ENCODE results near the gene KLHL2.

The KLHL2 gene

DNA sequence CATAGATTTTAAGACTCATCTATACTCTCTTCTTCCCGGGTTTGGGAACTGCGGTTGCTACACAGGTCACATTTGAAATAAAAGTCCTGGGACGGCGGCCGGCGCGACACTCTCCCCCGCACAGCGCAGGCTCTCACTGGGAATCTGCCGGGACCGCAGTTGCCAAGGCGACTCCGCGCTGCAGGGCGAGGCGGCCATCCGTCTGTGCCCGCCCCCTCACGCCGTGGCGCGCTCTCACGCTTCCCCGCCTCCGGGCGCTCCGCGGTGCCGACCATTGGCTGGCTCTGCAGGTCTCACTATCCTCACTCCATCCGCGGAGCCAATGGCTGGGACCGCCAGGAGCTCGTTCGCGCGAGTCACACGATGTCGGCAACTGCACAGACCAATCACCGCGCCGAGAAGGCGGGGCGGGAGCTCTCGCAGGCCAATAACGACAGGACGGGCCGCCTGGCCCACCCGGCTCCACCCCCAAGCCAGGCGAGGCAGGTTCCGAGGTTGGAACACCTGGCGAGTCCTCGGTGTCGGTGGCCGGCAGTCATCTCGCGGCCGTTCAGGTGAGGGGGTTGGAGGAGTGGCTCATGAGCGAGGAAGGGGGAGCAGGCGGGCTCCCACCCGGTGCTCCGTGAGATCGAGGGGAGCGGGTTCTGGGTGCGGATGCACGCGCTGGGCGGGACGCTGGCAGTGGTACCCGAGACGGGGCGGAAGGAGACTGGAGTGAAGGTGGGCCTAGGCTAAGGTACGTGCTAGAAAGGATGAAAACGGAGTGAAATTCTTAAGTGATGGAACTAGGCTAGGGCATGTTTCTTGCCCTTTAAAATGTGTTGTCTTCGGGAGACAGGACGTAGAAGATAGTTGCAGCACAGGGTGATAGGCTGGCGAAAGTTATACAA lies 120.1 kb downstream of the KLHL2 start, which contains the start of gene MSMO1:
Gene MSMO1 (plus strand): TSS at position 459 of the 890 bp plus-strand sequence. CDS start 5,702 bp downstream, outside the sequence.
- H3K4me3 ChIP-seq (IDR thresholded peaks at IDR 0.05; ENCODE audit: insufficient read depth, low read depth, low read length) = peak within 1 kb of the TSS; percentile 41
- peaks cover 48% of the 10 kb centered on the region for H3K79me2 ChIP-seq (ENCODE audit: insufficient read depth, low read depth)

DNA sequence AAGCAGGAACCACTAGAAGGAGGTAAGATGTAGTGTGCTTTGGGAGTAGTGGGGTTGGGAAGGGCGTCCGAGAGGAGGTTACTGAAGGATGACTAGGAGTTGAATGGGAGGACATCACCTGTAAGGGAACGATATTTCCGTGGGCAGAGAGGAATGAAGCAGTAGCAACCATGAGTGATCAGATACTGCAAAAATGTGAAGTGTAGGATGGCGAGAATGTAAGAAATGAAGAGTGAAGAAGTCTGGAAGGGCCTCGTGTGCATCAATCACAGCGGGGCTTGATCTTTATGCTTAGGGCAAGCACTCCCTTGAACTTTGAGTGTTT lies 120.7 kb downstream of the KLHL2 start:
- Histone ChIP-seq H3K36me3 (ENCODE audit: insufficient read depth) (0 out of 2 replicates have a peak, but pooled peaks cover under 1% of the 10 kb centered on the region), H3K27ac (peak overlapping the region; percentile 12), H3K9ac (peak overlapping the region; percentile 45; the same call in 1 of the 2 replicates), H3K4me2 (peak overlapping the region; percentile 74), H3K27me3 (ENCODE audit: insufficient read depth, low read depth) (no peaks in the 10 kb centered on the region), H3K4me3 (IDR thresholded peaks at IDR 0.05; ENCODE audit: insufficient read depth, low read depth, low read length) (peak overlapping the region; percentile 41), H3K79me2 (ENCODE audit: insufficient read depth, low read depth) (peaks cover 53% of the 10 kb centered on the region), H3K4me1 (ENCODE audit: low read depth, poor library complexity, severe bottlenecking) (peaks cover 62% of the 10 kb centered on the region), H2AFZ (ENCODE audit: low read depth) (peak overlapping the region; percentile 43; the same call in 1 of the 2 replicates), H4K20me1 (ENCODE audit: insufficient read depth) (peaks cover 22% of the 10 kb centered on the region; the same call in 1 of the 2 replicates)
- TF ChIP-seq, protein P1, sequence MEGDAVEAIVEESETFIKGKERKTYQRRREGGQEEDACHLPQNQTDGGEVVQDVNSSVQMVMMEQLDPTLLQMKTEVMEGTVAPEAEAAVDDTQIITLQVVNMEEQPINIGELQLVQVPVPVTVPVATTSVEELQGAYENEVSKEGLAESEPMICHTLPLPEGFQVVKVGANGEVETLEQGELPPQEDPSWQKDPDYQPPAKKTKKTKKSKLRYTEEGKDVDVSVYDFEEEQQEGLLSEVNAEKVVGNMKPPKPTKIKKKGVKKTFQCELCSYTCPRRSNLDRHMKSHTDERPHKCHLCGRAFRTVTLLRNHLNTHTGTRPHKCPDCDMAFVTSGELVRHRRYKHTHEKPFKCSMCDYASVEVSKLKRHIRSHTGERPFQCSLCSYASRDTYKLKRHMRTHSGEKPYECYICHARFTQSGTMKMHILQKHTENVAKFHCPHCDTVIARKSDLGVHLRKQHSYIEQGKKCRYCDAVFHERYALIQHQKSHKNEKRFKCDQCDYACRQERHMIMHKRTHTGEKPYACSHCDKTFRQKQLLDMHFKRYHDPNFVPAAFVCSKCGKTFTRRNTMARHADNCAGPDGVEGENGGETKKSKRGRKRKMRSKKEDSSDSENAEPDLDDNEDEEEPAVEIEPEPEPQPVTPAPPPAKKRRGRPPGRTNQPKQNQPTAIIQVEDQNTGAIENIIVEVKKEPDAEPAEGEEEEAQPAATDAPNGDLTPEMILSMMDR (conservative IDR thresholded peaks at IDR 0.05; ENCODE audit: low read depth, low read length) = no peak

More for the DNA sequence above, 120.1 kb downstream of the KLHL2 start, which contains the start of gene MSMO1:
- Histone ChIP-seq H3K36me3 (ENCODE audit: insufficient read depth) (no peaks in the 10 kb centered on the region), H3K27ac (peak within 1 kb of the TSS; percentile 61), H3K4me1 (ENCODE audit: low read depth, poor library complexity, severe bottlenecking) (peaks cover 57% of the 10 kb centered on the region), H3K27me3 (ENCODE audit: insufficient read depth, low read depth) (no peaks in the 10 kb centered on the region), H2AFZ (ENCODE audit: low read depth) (peak within 1 kb of the TSS; percentile 94), H3K9ac (peak within 1 kb of the TSS; percentile 46; the same call in 1 of the 2 replicates), H3K4me2 (peak within 1 kb of the TSS; percentile 75), H4K20me1 (ENCODE audit: insufficient read depth) (peaks cover 17% of the 10 kb centered on the region; the same call in 1 of the 2 replicates)
- TF ChIP-seq, protein P1 (conservative IDR thresholded peaks at IDR 0.05; ENCODE audit: low read depth, low read length) = no peak

DNA sequence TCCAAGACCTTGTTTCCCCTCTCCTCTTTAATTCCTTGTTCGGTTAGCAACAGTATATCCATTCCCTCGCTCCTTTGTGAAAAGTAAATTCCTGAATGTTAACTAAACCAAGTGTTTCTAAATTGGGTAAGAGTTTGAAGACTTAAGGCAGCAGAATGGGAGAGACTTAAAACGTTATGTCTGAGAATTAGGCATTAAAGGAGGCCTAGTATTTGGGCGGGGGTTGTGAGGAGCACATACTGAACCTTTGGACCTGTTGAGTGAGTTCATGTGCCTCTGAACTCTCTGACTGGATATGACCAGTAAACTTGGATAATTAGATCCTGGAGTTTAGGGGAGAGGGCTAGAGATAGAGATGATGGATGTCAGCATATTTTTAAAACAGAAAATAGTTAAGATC lies 121.3 kb downstream of the KLHL2 start:
- H4K20me1 ChIP-seq (ENCODE audit: insufficient read depth) = peaks cover 22% of the 10 kb centered on the region; the same call in 1 of the 2 replicates
- H3K4me1 ChIP-seq (ENCODE audit: low read depth, poor library complexity, severe bottlenecking) = peaks cover 62% of the 10 kb centered on the region
- H3K9ac ChIP-seq = peak overlapping the region; percentile 45; the same call in 1 of the 2 replicates
- H3K36me3 ChIP-seq (ENCODE audit: insufficient read depth) = 0 out of 2 replicates have a peak, but pooled peaks cover 4% of the 10 kb centered on the region
- TF ChIP-seq, protein P1 (conservative IDR thresholded peaks at IDR 0.05; ENCODE audit: low read depth, low read length) = no peak
- peaks cover 59% of the 10 kb centered on the region for H3K79me2 ChIP-seq (ENCODE audit: insufficient read depth, low read depth)
- no peak overlapping the region for H2AFZ ChIP-seq (ENCODE audit: low read depth)
- peak overlapping the region; percentile 74 for H3K4me2 ChIP-seq
- H3K4me3 ChIP-seq (IDR thresholded peaks at IDR 0.05; ENCODE audit: insufficient read depth, low read depth, low read length) = no peak overlapping the region
- no peaks in the 10 kb centered on the region for H3K27me3 ChIP-seq (ENCODE audit: insufficient read depth, low read depth)
- no peak overlapping the region; the same call in 1 of the 2 replicates for H3K27ac ChIP-seq

DNA sequence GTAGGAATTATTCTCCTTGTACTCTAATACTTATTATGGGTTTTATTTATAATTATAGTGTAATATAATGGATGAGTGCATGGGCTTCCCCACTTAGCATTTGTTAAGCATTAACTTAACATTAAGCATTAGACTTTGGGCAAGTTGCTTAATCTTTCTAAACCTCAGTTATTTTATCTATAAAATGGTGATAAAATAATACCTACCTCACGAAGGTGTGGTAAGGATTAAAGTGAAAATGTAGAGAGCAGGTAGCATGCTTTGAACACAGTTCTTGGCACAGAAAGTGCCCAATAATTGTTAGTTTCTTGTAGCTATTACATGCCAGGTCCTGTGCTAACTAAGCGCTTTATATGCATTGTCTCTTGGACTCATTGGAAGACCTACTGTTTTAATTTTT lies 122.7 kb downstream of the KLHL2 start:
- Histone ChIP-seq H3K4me1 (ENCODE audit: low read depth, poor library complexity, severe bottlenecking) (peaks cover 60% of the 10 kb centered on the region), H3K9ac (no peak overlapping the region), H3K4me3 (IDR thresholded peaks at IDR 0.05; ENCODE audit: insufficient read depth, low read depth, low read length) (no peak overlapping the region), H3K4me2 (peak overlapping the region; percentile 74), H3K79me2 (ENCODE audit: insufficient read depth, low read depth) (peaks cover 71% of the 10 kb centered on the region), H3K27me3 (ENCODE audit: insufficient read depth, low read depth) (no peaks in the 10 kb centered on the region), H4K20me1 (ENCODE audit: insufficient read depth) (peaks cover 22% of the 10 kb centered on the region; the same call in 1 of the 2 replicates), H3K36me3 (ENCODE audit: insufficient read depth) (0 out of 2 replicates have a peak, but pooled peaks cover 4% of the 10 kb centered on the region), H3K27ac (no peak overlapping the region), H2AFZ (ENCODE audit: low read depth) (no peak overlapping the region)
- TF ChIP-seq, protein P1 (conservative IDR thresholded peaks at IDR 0.05; ENCODE audit: low read depth, low read length) = no peak
